NCI-H1092 treated with DMSO at 0.1 percent for 48 hours (cell line): ENCODE measurements around the gene PHIP.

Source experiments
- DNase-seq: peaks from one replicate; lab custom pipeline; 2025; lab: John Stamatoyannopoulos, UW

The PHIP gene

DNA sequence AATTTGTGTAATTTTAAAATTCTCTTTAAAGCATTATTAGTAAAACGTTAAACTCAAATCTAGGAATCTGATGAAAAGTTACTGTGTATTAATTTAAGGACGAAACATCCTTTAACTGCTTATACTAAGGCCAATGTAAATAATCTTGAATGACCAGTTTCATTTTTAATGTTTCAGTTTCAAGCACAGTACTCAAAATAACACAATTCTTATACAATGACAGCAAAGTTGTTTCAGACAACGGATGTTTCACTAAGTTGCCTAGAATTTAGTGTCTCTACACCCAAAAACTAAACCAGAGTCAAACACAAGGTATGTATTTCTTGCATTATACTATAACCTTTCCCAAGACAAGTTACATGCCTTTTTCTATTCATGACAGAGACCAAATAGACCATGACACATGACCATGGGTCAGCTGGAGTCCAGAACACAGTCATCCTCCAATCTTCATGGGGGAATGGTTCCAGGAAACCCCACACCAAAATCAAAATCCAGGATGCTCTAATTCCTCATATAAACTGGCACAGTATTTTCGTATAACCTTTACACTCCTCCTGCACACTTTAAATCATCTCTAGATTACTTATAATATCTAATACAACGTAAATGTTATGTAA lies 7.7 kb downstream of the PHIP start:
- no peak for DNase-seq

DNA sequence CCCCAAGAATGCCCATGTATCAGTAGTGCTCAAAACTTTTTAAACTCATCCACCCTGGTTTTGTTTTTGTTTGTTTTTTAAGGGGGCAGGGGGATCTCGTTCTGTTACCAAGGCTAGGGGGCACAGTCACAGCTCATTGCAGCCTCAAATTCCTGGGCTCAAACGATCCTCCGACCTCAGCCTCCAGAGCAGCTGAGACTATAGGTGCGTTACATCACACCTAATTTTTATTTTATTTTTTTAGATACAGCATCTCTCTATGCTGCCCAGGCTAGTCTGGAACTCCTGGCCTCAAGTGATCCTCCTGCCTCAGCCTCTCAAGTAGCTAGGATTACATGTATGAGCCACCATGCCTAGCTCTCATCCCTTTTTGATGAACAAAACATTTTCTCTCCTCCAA lies 11.2 kb downstream of the PHIP start:
- no peak for DNase-seq

GRCh38 chr6:79066330-79066729 lies 11.7 kb downstream of the PHIP start:
- DNase-seq: no peak

DNA sequence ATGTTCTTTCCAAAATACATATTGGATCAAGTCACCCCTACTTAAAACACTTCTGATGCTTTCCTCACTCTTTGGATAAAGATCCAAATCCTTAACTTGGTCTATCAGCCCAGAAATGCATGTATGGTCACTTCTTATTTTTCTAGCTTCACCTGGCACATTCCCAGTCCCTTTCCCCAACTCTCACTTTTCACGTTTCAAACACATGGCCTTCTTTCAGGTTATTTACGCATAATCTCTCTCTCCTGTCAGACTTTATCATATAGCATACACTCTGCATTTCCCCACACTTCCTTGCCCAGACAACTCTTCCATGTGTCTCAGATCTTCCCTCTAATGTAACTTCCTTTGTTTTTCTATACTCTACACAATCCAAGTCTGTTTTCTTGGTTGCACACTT lies 12.8 kb downstream of the PHIP start:
- DNase-seq: no peak

DNA sequence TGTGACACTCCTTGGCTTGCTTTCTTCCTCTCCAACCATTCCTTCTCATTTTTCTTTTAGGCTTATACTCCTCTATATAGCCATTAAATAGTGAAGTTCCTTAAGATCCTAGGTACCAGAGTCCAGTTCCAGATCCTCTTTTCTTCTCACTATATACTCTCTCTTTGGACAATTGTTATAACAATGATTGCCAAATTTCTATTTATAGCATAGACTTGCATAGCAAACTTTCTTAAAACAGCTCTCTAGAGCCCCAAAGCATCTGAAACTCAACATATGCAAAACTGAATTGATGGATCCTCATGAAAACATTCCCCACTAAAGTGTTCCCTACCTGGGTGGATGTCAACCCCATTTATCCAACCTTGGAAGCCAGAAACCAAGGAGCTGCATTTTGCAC lies 13.4 kb downstream of the PHIP start:
- no peak for DNase-seq

- DNase-seq: no peak
Observed at GRCh38 chr6:79062708-79063107, 15.3 kb downstream of the PHIP start.

- no peak for DNase-seq
Observed at GRCh38 chr6:79057746-79058145, 20.3 kb downstream of the PHIP start.

DNA sequence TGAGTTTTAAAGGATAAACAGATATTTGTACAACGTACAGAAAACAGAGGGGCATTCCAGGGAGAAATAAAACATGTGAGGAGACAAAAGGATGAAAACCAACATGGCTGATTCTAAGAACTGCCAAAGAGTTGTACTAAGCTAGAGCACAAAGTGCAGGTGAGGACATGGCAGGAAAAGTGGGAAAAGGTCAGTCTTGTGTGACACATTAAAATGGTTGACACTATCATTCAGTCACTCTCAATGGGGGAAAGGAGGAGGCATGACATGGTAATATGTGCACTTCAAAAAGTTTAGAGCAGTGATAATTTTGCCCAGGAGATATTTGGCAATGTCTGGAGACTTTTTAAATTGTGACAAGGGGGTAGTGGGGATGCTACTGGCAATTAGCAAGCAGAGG lies 21.8 kb downstream of the PHIP start:
- no peak for DNase-seq

- DNase-seq: no peak
Observed at GRCh38 chr6:79048611-79049010, 29.4 kb downstream of the PHIP start.

GRCh38 chr6:79047072-79047471 lies 31.0 kb downstream of the PHIP start:
- no peak for DNase-seq

DNA sequence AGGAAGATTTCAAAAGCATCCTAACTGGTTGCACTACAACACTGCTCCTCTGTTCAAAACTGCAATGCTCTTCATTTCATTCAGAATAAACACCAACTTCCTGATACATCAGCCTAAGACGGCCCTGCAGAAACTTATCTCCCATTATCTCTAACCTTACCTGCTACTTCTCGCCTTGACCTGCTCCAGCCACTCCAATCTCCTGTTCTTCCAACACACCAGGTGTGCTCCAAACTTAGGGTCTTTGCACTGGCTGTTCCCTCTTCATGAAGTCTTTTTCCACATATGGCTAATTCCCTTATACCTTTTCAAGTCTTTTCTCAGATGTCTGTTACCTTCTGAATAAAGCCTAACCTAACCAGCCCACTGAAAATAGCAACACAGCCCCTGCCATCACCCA lies 32.1 kb downstream of the PHIP start:
- DNase-seq: no peak

GRCh38 chr6:79042799-79043126 lies 35.3 kb downstream of the PHIP start:
- DNase-seq: no peak

- DNase-seq: no peak
Observed at GRCh38 chr6:79042088-79042798, 35.8 kb downstream of the PHIP start.

- no peak for DNase-seq
Observed at GRCh38 chr6:79040083-79040482, 38.0 kb downstream of the PHIP start.

DNA sequence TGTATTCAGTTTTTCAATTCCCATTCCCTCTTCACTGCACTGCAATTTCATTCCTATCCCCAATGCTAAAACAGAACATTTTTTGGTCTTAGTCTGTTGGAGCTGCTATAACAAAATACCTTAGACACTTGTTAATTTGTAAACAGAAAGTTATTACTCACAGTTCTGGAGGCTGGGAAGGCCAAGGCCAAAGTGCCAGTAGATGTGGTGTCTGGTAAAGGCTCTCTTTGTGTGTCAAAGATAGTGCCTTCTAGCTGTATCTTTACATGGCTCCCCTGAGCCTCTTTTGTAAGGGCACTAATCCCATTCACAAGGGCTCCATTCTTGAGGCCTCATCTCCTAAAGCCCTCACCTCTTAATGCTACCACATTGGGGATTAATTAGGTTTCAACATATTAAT lies 40.0 kb downstream of the PHIP start:
- DNase-seq: no peak

GRCh38 chr6:79034865-79035264 lies 43.2 kb downstream of the PHIP start:
- no peak for DNase-seq

DNA sequence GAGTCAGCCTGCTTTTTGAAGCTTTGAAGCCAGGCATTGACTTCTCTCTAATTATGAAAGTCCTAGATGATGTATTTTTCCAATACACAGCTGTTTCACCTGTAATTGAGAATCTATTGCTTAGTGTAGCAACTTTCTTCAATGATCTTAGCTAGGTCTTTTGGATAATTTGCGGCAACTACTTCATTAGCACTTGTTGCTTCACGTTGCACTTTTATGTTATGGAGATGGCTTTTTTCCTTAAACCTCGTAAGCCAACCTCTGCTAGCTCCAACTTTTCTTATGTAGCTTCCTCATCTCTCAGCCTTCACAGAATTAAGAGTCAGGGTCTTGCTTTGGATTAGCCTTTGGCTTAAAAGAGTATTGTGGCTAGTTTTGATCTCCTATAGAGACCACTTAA lies 44.8 kb downstream of the PHIP start:
- no peak for DNase-seq

DNA sequence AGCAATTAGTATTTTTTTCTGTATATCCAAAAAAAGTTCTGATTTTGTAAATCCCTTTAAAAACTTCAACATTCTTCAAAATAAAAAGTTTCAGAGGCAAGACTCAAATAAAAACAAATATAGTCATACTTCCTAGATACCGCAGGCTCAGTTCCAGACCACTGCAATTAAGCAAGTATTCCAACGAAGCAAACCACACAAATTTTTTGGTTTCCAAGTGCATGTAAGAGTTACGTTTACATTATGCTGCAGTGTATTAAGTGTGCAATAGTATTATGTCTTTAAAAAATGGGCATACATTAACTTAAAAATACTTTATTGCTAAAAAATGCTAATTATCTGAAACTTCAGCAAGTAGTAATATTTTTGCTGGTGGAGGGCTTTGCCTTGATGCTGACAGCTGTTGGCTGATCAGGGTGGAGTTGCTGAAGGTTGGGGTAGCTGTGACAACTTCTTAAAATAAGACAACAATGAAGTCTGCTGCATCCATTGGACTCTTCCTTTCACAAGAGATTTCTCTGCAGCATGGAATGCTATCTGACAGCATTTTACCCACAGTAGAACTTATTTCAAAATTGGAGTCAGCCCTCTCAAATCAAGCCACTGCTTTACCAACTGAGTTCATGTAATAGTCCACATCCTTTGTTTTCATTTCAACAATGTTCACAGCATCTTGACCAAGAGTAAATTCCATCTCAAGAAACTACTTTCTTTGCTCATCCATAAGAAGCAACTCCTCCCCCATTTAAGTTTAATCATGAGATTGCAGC lies 46.0 kb downstream of the PHIP start:
- DNase-seq: no peak

GRCh38 chr6:79030511-79030910 lies 47.5 kb downstream of the PHIP start:
- no peak for DNase-seq

DNA sequence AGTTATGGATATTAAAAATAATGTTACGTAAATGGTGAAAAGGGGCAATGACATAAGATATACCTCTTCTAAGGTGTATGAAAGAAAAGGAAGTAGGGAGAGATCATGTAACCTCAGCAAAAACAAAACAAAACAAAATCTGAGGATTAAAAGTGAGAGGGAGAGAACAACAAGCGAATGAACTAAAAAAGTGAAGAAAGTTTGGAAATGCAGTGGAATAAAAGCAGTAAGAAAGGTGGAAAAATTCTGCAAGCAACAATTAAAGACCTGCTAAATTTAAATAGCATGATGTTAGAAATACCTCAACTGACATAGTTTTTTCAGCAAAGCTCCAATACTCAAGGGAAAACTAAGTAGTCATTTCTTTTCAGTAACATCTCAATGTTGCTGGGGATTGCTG lies 48.0 kb downstream of the PHIP start:
- no peak for DNase-seq

DNA sequence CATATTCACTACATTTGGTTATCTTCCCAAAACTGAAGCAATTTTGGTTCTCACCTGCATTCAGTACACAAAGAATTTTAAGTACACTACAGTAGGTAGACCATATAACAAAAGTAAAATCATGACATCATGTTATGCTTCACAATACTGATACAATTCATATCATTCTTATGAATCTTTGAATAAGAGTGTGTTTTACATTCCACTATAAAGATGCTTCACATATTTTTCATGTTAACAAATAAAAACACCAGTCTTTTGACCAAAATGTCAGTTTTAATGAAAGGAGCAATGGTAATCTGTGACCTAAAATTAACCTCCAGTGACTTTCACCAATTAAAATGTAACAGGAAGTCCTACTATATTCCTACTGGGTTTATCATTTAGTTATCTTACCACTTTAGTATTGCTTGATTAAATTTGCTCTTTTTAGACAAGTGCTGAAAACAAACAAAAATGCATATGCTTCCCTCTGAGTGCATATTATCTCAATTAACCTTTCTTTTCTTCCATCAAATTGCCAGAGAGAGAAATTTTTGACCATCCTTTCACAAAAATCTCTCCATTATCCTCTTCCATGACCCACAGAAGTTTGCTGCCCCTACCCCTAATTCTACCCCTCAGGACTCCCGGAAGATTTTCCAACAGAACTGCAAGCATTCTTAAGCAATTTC lies 49.3 kb downstream of the PHIP start:
- DNase-seq: no peak

- DNase-seq: no peak
Observed at GRCh38 chr6:79011940-79012339, 66.1 kb downstream of the PHIP start.

DNA sequence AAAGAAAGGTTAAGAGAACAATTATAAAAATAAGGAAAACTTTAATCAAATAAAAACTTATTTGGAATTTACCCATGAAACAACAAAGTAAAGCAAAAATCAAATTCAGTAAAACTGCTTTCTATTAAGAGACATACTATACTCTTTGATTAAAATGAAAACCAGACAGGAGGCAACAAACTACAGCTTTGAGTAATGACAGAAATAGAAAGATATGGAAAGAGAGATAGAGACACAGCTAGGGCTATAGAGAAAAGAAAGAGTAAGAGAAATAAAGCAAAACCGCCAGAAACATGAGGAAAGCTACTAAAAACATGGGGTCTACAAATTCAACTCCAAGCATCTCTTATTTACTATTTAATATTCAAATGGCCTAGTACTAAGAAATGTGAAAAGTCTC lies 67.6 kb downstream of the PHIP start:
- DNase-seq: no peak
